B cell (primary cell): ENCODE results near the gene JSRP1. TPM values are rescaled to one million over a fixed set of nuclear protein-coding genes. Genes with fewer than 3 reads are reported as not detected.

Source experiments
- ATAC-seq: fragments of 200-7000 bp; cut with Tn5 transposase; one replicate; pipeline ENCODE4 v1.10.0; 2021; ENCODE audit warnings: low read depth, mild to moderate bottlenecking, moderate number of reproducible peaks, moderate library complexity
- CTCF ChIA-PET: fragments of 350-600 bp; sonication (Branson Sonifier 250); formaldehyde crosslinking; loops from one replicate; lab custom pipeline; 2021; ENCODE audit warnings: antibody characterized with exemption, inconsistent platforms; lab: Charles Lee
- POLR2A ChIA-PET: fragments of 350-600 bp; sonication (Branson Sonifier 250); formaldehyde crosslinking; loops from one replicate; lab custom pipeline; 2021; ENCODE audit warnings: antibody characterized with exemption; lab: Charles Lee
- DNase-seq: peaks from one replicate; pipeline ENCODE4 v3.0.0; 2013
- H2AFZ ChIP-seq: 2 replicates; pipeline ENCODE4 v1.6.1; 2012; ENCODE audit warnings: mild to moderate bottlenecking, low read depth, low read length; ENCODE audit not compliant: insufficient read depth, poor library complexity, severe bottlenecking
- H3K27ac ChIP-seq, 2 donors: 1 replicate in 1 of 2; 2 replicates in 1 of 2; pipeline ENCODE4 v1.5.1; 2012 to 2013; ENCODE audit warnings: low read length in 2 of 2, mild to moderate bottlenecking in 2 of 2, moderate library complexity in 1 of 2
- H3K27me3 ChIP-seq, 4 experiments: fragments of 200-600 bp in 1 of 4; sonication (generic) in 1 of 4; replicated peaks in 1 of 4; 1 replicate in 2 of 4; 2 replicates in 2 of 4; pipeline versions ENCODE4 v1.6.1 to v1.7.0; 2013 to 2016; ENCODE audit warnings: low read length in 3 of 4, mild to moderate bottlenecking in 2 of 4, mixed read lengths in 1 of 4, moderate library complexity in 1 of 4; ENCODE audit not compliant: insufficient read depth in 4 of 4, control insufficient read depth in 3 of 4; ENCODE audit errors: control extremely low read depth in 1 of 4
- H3K36me3 ChIP-seq, 2 experiments: replicated peaks in 1 of 2; 1 replicate in 1 of 2; 2 replicates in 1 of 2; pipeline versions ENCODE4 v1.6.1 to v1.7.1; 2013; ENCODE audit warnings: low read length in 1 of 2; ENCODE audit not compliant: insufficient read depth in 2 of 2, control insufficient read depth in 1 of 2; ENCODE audit errors: control extremely low read depth in 1 of 2, extremely low read depth in 1 of 2
- H3K4me1 ChIP-seq, 2 donors: fragments of 200-600 bp in 1 of 2; sonication (generic) in 1 of 2; 1 replicate in 1 of 2; 2 replicates in 1 of 2; pipeline versions ENCODE4 v1.5.1 to v1.6.1; 2013 to 2017; ENCODE audit warnings: low read length in 2 of 2; ENCODE audit not compliant: control insufficient read depth in 2 of 2, insufficient read depth in 2 of 2
- H3K4me2 ChIP-seq: replicated peaks from 2 replicates; pipeline ENCODE3; 2012; ENCODE audit warnings: mild to moderate bottlenecking, low read depth, low read length; ENCODE audit not compliant: poor library complexity, severe bottlenecking
- H3K4me3 ChIP-seq, 5 experiments: fragments of 200-600 bp in 1 of 5; sonication (generic) in 1 of 5; 1 replicate in 3 of 5; 2 replicates in 2 of 5; pipeline versions ENCODE4 v1.5.1 to v1.7.0; 2011 to 2016; ENCODE audit warnings: low read length in 4 of 5, mild to moderate bottlenecking in 4 of 5, low read depth in 2 of 5, control low read depth in 1 of 5, moderate library complexity in 1 of 5; ENCODE audit not compliant: insufficient read depth in 1 of 5; ENCODE audit errors: control extremely low read depth in 1 of 5, extremely low read depth in 1 of 5
- H3K79me2 ChIP-seq: fragments of 200-600 bp; sonication (generic); one replicate; pipeline ENCODE4 v1.6.0; 2016; ENCODE audit warnings: low read length; ENCODE audit not compliant: control insufficient read depth, insufficient read depth
- H3K9ac ChIP-seq: fragments of 200-600 bp; sonication (generic); 2 replicates; pipeline ENCODE4 v1.6.1; 2017; ENCODE audit warnings: mild to moderate bottlenecking, low read length, moderate library complexity
- H3K9me3 ChIP-seq, 3 donors: one replicate each; pipeline versions ENCODE4 v1.6.1 to v1.7.1; 2013; ENCODE audit warnings: low read length in 2 of 3; ENCODE audit not compliant: control insufficient read depth in 2 of 3, insufficient read depth in 1 of 3; ENCODE audit errors: control extremely low read depth in 1 of 3
- H4K20me1 ChIP-seq: 2 replicates; pipeline ENCODE4 v1.6.0; 2012; ENCODE audit warnings: mild to moderate bottlenecking, low read length; ENCODE audit not compliant: insufficient read depth, control insufficient read depth, poor library complexity, severe bottlenecking
- H3K27ac Mint-ChIP-seq: one replicate; pipeline ENCODE4 v1.8.0; 2021; ENCODE audit warnings: mixed read lengths
- H3K27me3 Mint-ChIP-seq: one replicate; pipeline ENCODE4 v1.8.0; 2021; ENCODE audit warnings: mixed read lengths
- H3K4me1 Mint-ChIP-seq: one replicate; pipeline ENCODE4 v1.8.0; 2021; ENCODE audit warnings: mixed read lengths
- H3K4me3 Mint-ChIP-seq: one replicate; pipeline ENCODE4 v1.8.0; 2021; ENCODE audit warnings: mixed read lengths
- H3K9me3 Mint-ChIP-seq: one replicate; pipeline ENCODE4 v1.8.0; 2022; ENCODE audit warnings: mixed read lengths; ENCODE audit not compliant: insufficient read depth
- EZH2 ChIP-seq: IDR thresholded peaks from 2 replicates; pipeline ENCODE4 v1.6.1; 2012; ENCODE audit warnings: borderline replicate concordance, low read depth, mild to moderate bottlenecking, moderate library complexity, low read length; ENCODE audit not compliant: insufficient read depth, poor library complexity, severe bottlenecking
- WGBS: methylation state at CpG from one replicate; pipeline ENCODE4 v1.1.5; 2013; ENCODE audit warnings: missing lambda C conversion rate; ENCODE audit not compliant: insufficient coverage; 5-methylcytosine and 5-hydroxymethylcytosine counted together
- intact Hi-C: fragments of 100-400 bp; cut with micrococcal nuclease; formaldehyde crosslinking; loops from one replicate; pipeline ENCODE4 v1.10.0; 2022
- polyA plus RNA-seq: library from polyadenylated mRNA; depleted of rRNA; stranded (reverse); fragments of >200 nt; gene quantifications from 2 replicates; pipeline ENCODE4 v1.2.3, GENCODE V29; 2012
- total RNA-seq, 2 donors: library from RNA; stranded (reverse); fragments of 120-200 nt in 1 of 2; gene quantifications; 1 replicate in 1 of 2; 2 replicates in 1 of 2; pipeline versions ENCODE4 v1.2.3 to v1.2.4, GENCODE V29; 2013 to 2022
- TF ChIP-seq, protein P1 (sequence below): fragments of 200-600 bp; IDR thresholded peaks from one replicate; pipeline ENCODE4 v1.8.0; 2022; ENCODE audit warnings: antibody characterized with exemption, mild to moderate bottlenecking

JSRP1 gene
- total and polyA plus RNA-seq, 2 donors (not counting 1 experiment from before 2014, with no cell fraction given), result 2.1 to 3.0 TPM

DNA sequence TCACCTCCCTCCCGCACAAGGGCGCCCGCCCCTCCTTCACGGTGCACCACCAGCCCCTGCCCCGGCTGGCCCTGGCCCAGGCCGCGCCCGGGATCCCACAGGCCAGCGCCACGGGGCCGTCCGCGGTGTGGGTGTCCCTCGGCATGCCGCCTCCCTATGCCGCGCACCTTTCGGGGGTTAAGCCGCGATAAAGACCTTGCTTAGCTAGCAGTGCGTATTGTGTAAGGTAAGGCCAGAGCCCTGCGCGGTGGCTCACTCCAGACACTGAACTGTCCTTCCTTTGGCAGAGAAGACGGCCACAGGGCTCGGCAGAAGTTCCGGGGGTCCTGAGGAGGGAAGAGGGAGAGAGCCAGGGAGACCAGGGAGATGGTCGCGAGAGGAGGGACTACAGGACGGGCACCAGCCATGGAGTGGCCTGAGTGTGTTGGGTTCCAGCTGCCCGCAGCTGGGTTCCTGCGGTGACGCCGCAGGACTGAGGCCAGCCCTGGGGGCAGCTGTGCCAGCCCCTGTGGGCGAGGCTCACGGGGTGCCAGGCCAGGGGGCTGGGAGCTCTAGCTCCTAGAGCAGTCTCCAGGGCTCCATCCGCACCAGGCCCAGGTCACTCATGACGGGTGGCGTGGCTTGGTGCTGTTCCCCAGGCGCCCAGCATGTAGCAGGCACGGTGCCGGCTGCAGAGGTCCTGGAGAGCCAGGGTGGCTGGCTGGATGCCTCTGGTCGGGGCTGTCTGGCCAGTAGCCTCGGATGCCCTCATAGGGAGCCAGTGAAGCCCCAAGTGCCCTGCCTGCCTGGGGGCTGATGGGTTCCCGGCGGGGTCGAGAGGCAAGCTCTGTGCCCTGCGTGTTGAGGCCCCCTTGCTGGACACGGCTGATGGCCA is 27.8 kb downstream of the JSRP1 start:
- Histone ChIP-seq H3K4me2 (peak overlapping the region; percentile 49), H3K9ac (no peak overlapping the region), H3K9me3 (no peaks in the 10 kb centered on the region), H3K27ac (peak overlapping the region in 1 of 2 donors; percentile 36), H3K36me3 (peaks cover 0 to 69% of the 10 kb centered on the region in 2 experiments), H2AFZ (no peak overlapping the region), H3K27me3 (no peaks in the 10 kb centered on the region), H3K4me3 (no peak overlapping the region), H3K4me1 (peaks cover 16 to 34% of the 10 kb centered on the region in 2 donors), H3K79me2 (peaks cover 36% of the 10 kb centered on the region), H4K20me1 (peaks cover 47% of the 10 kb centered on the region)
- ChIA-PET CTCF (interaction anchor here (0.5 to 1.8 kb wide), 5 partner anchors 10 to 409 kb away, joined by 3 to 7 read pairs (median 4); partner anchors contain the start of gene AP3D1), POLR2A (interaction anchor here (0.6 to 1.5 kb wide), 6 partner anchors 23 to 295 kb away, joined by 3 to 7 read pairs (median 4); no protein-coding TSS in a partner anchor)
- peak overlapping the region; percentile 32 for H3K4me3 Mint-ChIP-seq
- H3K9me3 Mint-ChIP-seq, result no peaks in the 10 kb centered on the region
- peak overlapping the region; percentile 79 for H3K27ac Mint-ChIP-seq
- H3K4me1 Mint-ChIP-seq, result peaks cover 33% of the 10 kb centered on the region
- no peaks in the 10 kb centered on the region for H3K27me3 Mint-ChIP-seq
- WGBS, result 96% methylated on average over 48 of the region's 48 CpGs
- DNase-seq, result no peak
- intact Hi-C loops, result no loop called here
- ATAC-seq, result no peak
- TF ChIP-seq EZH2, result no peak
- TF ChIP-seq, protein P1, sequence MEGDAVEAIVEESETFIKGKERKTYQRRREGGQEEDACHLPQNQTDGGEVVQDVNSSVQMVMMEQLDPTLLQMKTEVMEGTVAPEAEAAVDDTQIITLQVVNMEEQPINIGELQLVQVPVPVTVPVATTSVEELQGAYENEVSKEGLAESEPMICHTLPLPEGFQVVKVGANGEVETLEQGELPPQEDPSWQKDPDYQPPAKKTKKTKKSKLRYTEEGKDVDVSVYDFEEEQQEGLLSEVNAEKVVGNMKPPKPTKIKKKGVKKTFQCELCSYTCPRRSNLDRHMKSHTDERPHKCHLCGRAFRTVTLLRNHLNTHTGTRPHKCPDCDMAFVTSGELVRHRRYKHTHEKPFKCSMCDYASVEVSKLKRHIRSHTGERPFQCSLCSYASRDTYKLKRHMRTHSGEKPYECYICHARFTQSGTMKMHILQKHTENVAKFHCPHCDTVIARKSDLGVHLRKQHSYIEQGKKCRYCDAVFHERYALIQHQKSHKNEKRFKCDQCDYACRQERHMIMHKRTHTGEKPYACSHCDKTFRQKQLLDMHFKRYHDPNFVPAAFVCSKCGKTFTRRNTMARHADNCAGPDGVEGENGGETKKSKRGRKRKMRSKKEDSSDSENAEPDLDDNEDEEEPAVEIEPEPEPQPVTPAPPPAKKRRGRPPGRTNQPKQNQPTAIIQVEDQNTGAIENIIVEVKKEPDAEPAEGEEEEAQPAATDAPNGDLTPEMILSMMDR, result no peak
